GM19023 (cell line): ENCODE measurements around the gene ALKBH7.
"Not testable (repeated sequence)": the region's sequence is repeated elsewhere in the genome, so short reads cannot be mapped to it uniquely, and the experiment has no call there.

Source experiments
- ATAC-seq: cut with Tn5 transposase; IDR thresholded peaks from one replicate; pipeline ENCODE4 v1.9.1; 2021; ENCODE audit warnings: mild to moderate bottlenecking, moderate library complexity; ENCODE audit not compliant: unreplicated experiment

ALKBH7 gene, protein sequence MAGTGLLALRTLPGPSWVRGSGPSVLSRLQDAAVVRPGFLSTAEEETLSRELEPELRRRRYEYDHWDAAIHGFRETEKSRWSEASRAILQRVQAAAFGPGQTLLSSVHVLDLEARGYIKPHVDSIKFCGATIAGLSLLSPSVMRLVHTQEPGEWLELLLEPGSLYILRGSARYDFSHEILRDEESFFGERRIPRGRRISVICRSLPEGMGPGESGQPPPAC

DNA sequence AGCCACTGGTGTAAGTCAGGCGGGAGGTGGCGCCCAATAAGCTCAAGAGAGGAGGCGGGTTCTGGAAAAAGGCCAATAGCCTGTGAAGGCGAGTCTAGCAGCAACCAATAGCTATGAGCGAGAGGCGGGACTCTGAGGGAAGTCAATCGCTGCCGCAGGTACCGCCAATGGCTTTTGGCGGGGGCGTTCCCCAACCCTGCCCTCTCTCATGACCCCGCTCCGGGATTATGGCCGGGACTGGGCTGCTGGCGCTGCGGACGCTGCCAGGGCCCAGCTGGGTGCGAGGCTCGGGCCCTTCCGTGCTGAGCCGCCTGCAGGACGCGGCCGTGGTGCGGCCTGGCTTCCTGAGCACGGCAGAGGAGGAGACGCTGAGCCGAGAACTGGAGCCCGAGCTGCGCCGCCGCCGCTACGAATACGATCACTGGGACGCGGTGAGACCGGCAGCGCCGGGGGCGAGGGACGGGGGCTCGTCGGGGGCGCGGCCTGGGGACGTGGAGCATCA is at the start of gene ALKBH7:
Gene ALKBH7 (plus strand): TSS at position 201 of the 502 bp plus-strand sequence. CDS start 27 bp downstream, at position 228.
- peak; percentile 78 for ATAC-seq

DNA sequence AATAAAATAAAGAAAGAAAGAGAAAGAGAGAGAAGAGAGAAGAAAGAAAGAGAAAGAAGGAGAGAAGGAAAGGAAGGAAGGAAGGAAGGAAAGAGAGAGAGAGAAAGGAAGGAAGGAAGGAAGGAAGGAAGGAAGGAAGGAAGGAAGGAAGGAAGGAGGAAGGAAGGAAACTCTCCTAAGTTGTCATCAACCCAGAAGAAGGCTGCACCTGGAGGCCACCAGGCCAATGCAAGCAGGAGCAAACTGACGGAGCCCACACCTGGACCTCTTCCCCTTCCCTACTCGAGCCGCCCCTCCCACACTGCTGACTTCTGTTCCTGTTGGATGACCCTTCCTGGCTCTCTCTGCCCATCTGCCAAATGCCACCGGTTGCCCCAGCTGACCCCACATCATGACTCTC is 47.8 kb upstream of the ALKBH7 start:
- no peak for ATAC-seq

DNA sequence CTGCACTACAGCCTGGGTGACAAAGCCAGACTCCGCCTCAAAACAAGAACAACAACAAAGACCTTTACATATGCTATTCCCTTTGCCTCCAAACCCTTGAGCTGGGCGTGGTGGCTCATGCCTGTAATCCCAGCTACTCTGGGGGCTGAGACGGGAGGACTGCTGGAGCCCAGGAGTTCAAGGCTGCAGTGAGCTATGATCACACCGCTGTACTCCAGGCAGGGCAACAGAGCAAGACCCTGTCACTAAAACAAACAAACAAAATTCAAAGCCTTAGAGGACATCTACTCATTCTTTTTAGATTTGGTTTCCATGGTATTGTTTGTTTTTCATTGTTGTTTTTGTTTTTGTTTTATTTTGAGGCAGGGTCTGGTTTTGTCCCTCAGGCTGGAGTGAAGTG is 47.0 kb upstream of the ALKBH7 start:
- ATAC-seq, result no peak

DNA sequence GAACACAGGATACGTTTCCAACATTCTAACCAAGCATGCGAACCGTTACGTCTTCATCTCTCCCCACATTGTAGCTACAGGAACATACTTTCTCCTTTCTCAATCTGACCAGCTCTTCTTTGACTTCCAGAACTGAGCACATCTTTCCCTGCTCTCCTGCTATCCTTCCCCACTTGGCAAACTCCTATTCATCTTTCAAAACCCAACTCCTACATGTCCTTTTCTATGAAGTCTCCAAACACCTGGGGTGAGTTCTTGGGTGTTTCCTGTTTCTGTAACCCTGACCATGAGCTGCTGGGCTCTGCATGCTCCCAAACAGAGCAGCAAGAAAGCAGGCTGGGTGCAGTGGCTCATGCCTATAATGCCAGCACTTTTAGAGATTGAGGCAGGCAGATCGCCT is 45.8 kb upstream of the ALKBH7 start:
- ATAC-seq, result no peak

GRCh38 chr19:6333439-6333838 is 39.2 kb upstream of the ALKBH7 start, which contains the start of gene ACER1:
ACER1 (minus strand) TSS chr19:6333612; CDS start chr19:6333551, 61 bp downstream.
- ATAC-seq, result no peak

- ATAC-seq, result no peak
These were observed 37.9 kb upstream of the ALKBH7 start for GRCh38 chr19:6334490-6335285.

DNA sequence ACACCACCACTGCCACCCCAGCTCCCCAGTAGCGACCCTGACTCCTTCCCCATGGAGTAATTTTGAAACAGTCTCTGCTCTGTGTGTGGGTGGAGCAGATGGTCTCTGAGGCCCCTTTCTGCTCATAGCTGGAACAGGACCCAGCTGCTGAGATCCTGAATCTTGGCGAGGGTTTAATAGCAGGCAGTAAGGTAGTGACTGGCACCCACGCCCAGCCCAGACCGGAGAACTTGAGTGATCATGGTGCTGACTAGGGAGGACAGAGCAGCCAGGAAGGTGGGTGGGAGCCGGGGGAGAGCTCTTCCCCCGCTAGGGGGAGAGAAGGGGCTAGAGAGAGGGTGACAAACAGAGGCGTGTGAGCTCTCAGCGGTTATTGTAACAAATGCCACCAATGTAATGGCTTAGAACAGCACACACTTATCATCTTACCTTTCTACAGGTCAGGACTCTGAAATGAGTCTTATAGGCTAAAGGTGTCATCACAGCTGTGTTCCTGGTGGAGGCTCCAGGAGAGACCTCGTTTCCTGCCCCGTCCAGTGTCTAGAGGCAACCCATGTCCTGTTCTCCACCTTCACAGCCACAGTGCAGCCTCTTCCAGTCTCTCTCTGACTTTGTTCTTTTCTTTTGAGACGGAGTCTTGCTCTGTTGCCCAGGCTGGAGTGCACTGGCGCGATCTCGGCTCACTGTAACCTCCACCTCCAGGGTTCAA is 31.9 kb upstream of the ALKBH7 start:
- ATAC-seq, result no peak

GRCh38 chr19:6343462-6343861 is 29.1 kb upstream of the ALKBH7 start:
- ATAC-seq, result no peak

GRCh38 chr19:6349271-6349670 is 23.3 kb upstream of the ALKBH7 start:
- ATAC-seq, result not testable (repeated sequence)

GRCh38 chr19:6350688-6351087 is 21.9 kb upstream of the ALKBH7 start:
- no peak for ATAC-seq

DNA sequence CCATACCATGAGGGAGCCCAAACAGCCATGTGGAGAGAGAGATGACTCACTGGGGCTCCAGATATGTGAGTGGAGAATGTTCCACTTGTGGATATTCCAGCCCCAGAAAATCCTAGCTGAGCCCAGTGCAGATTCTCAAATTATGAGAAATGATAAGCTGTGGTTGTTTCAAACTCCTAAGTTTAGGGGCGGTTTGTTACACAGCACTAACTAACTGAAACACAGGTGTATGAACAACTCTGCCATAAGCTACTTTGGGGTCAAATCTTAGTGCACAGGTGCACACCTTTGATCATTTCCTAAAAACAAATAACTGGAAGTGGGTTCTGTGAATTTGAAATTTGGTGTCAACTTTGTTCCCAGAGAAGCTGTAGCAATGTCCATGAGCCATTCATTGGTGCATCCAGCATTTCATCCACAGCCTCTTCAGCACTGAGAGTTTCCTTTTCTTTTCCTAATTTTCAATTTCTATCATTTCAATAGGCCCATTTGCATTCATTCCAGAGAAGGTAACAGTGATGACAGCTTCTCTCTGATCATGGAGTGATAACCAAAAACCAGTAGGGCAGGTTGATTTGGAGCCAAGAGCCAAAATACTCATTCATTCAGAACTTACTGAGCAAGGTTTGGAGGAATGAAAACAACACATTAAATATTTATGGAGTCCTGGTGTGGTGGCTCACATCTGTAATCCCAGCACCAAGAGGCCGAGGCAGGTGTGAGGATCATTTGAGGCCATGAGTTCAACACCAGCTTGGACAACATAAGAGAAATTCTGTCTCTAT is 20.0 kb upstream of the ALKBH7 start:
- ATAC-seq, result no peak

DNA sequence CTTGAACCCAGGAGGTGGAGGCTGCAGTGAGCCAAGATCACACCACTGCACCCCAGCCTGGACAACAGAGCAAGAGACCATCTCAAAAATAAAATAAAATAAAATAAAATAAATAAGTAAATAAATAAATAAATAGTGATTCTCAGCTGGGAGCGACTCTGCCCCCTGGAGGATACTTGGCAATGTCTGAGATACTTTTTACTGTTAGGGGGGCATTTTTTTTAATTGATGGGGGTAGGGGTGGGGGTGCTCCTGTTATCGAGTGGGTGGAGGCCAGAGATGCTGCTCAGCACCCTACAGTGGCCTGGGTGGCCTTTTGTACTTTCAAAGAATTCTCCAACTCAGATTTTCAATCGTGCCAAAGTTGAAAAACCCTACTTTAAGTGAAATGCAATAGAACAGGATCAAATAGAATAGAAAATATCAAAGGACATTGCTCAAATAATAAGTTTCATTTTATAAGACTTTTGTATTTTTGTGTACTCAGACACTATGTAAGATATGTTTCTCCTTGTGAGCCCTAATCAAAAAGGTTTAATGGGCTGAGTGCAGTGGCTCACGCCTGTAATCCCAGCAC is 18.4 kb upstream of the ALKBH7 start:
- ATAC-seq, result no peak

DNA sequence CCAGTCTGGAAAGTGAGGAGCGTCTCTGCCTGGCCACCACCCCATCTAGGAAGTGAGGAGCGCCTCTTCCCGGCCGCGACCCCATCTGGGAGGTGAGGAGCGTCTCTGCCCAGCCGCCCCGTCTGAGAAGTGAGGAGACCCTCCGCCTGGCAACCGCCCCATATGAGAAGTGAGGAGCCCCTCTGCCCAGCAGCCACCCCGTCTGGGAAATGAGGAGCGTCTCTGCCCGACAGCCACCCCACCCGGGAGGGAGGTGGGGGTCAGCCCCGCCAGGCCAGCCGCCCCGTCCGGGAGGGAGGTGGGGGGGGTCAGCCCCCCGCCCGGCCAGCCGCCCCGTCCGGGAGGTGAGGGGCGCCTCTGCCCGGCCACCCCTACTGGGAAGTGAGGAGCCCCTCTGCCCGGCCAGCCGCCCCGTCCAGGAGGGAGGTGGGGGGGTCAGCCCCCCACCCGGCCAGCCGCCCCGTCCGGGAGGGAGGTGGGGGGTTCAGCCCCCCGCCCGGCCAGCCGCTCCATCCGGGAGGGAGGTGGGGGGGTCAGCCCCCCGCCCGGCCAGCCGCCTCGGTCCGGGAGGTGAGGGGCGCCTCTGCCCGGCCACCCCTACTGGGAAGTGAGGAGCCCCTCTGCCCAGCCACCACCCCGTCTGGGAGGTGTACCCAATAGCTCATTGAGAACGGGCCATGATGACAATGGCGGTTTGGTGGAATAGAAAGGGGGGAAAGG is 17.1 kb upstream of the ALKBH7 start:
- not testable (repeated sequence) for ATAC-seq

GRCh38 chr19:6357174-6357573 is 15.4 kb upstream of the ALKBH7 start:
- ATAC-seq, result no peak

GRCh38 chr19:6358003-6358402 is 14.6 kb upstream of the ALKBH7 start:
- ATAC-seq, result no peak

DNA sequence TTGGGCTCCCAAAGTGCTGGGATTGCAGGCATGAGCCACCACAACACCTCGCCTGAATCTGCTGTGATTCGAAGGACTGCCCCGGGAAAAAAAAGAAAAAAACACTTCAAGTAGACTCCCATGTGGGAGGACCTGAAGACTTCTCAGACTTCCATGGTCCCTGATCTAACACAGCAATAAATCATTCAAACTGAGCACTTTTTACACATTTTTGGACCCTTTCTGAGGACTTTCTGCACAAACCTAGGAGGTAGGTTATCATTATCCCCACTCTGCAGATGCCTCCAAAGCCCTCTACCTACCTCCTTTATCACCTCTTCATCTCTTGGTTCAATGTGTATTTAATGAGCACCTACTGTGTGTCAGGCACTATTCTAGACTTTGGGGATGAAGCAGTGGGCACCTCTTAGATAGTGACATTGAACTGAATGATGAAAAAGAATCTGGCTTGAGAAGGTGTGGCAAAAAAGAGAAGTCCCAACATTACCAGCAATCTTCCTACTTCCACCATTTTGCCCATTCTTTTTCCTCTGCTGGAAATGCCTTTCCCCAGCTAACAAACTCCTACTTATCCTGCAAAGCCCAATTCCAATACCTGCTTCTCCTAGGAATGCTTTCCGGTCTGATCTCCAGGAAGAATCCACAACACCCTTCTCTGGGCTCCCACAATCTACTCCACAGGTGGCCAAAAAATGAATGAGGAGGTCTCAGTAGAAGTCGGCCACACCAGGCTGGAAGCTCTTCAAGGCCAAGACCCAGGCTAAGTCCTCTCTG is 12.8 kb upstream of the ALKBH7 start:
- ATAC-seq, result no peak

- not testable (repeated sequence) for ATAC-seq
These were observed 12.1 kb upstream of the ALKBH7 start for GRCh38 chr19:6360445-6360844.

DNA sequence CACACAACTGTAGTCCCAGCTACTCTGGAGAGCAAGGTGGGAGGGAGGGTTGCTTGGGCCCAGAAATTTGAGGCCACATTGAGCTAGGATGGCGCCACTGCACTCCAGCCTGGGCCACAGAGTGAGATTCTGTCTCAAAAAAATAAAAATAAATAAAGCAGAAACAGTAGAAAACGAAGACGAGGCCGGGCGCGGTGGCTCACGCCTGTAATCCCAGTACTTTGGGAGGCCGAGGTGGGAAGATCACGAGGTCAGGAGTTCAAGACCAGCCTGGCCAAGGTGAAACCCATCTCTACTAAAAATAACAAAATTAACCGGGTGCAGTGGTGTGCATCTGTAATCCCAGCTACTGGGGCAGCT is 11.8 kb upstream of the ALKBH7 start:
- ATAC-seq, result not testable (repeated sequence)

- ATAC-seq, result no peak
These were observed 10.6 kb upstream of the ALKBH7 start for GRCh38 chr19:6362027-6362350.
